GM18502 (cell line): ENCODE results near the gene HAND1.
A peak's percentile ranks its signal among the peaks of the same experiment; 100 is the strongest.

ENCODE experiments used
- ATAC-seq: cut with Tn5 transposase; IDR thresholded peaks from one replicate; pipeline ENCODE4 v1.9.1; 2021; ENCODE audit warnings: mild to moderate bottlenecking; ENCODE audit not compliant: unreplicated experiment, poor library complexity

Gene HAND1

DNA sequence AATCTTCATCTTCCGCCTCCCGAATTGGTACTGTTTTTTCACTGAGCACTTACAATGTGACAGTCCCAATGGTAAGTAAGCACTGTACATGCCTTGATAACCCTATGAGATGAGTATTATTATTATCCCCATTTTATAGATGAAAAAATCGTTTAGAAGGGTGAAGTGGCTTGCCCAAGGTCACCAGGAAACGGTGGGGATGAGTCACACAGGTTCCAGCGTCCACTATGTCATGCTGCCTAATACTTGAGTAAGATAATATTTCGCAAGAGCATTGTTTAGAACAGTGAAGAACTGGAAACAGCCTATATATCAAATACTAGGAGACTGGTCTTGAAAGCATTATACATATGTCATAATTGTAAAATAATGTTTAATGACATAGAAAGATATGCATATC, 12.9 kb downstream of the HAND1 start:
- ATAC-seq, result no peak

- ATAC-seq, result no peak
These were observed 13.6 kb downstream of the HAND1 start for GRCh38 chr5:154464438-154464837.

GRCh38 chr5:154461531-154461930, 16.5 kb downstream of the HAND1 start:
- ATAC-seq, result no peak

GRCh38 chr5:154460172-154460571, 17.9 kb downstream of the HAND1 start:
- ATAC-seq, result no peak

GRCh38 chr5:154459015-154459414, 19.0 kb downstream of the HAND1 start:
- no peak for ATAC-seq

DNA sequence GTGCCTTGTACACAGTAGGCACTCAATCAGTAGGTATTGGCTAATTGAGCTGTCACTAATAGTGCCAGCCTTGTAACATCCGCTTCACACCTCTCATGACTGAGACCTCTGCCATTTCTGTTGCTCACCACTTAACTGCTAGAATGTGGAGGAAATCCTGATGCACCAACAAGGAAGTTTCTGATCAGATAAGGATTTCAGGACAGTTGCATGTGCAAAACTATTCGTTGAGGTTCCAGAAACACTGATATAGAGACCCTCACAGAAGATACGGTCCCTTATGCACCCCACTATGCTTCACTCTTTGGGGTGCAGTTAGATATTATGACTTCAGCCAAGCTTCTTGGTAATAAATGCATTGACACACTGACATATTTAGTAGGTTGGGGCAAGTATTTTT, 21.5 kb downstream of the HAND1 start:
- ATAC-seq, result no peak

DNA sequence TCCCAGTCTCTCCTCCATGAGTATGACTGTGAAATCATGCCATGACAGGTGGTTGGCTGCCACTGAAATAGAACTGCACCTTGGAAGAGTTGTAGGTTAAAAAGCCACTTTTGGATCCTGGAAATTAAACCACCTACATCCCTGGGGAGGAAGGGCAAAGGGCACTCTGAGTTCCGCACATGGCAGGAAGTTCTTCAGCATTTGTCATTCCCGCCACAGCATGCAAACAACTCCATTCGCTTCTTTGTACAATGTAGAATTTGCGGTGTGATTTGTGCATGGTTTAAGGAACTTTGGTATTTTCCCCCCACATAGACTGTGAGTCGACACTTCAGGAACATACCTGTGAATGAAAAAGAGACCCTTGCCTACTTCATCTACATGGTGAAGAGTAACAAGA, 22.4 kb downstream of the HAND1 start:
- ATAC-seq, result no peak

GRCh38 chr5:154451957-154452356, 26.1 kb downstream of the HAND1 start:
- no peak for ATAC-seq

GRCh38 chr5:154449786-154450185, 28.2 kb downstream of the HAND1 start:
- ATAC-seq, result no peak

GRCh38 chr5:154447089-154447725, 30.8 kb downstream of the HAND1 start:
- no peak for ATAC-seq

DNA sequence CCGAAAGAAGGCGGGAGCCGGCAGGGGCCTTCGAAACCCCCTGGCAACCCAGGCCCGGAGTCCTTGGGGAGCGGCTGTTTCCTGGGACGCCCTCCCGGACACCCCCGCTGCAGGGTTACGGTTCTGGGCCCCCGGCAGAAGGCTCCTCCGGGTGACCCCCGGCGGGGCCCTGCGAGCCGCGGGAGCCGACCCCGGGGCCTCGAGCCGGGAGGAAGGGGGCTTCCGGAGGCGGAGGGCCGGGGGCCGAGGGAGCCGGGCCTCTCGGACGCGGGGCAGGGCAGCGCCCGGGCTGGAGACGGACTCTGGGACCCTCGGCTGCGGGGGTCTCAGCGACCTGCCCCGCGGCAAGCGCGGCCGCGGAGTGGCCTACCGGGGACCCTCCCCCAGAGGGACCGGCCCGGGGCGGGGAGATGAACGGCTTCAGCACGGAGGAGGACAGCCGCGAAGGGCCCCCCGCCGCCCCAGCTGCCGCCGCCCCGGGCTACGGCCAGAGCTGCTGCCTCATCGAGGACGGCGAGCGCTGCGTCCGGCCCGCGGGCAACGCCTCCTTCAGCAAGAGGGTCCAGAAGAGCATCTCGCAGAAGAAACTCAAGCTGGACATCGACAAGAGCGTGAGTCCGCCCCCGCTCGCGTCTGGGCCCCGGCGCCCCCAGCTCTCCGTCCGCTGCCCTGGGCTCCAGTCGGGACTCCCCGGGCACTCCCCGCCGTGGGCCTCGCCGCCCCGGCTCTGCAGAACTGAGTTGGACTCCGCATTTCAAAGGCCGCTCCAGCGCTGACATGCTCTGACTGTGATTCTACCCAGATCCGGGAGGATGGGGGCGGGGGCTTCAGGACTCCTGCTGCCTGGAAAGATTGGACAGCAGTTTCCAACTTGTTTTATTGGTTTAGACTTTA, 31.6 kb downstream of the HAND1 start:
- peak; percentile 24 for ATAC-seq

- ATAC-seq, result peak; percentile 93
These were observed 32.4 kb downstream of the HAND1 start, which contains the start of gene SAP30L for GRCh38 chr5:154445422-154446194. SAP30L (plus strand) TSS chr5:154445997; CDS start chr5:154446605, 608 bp downstream.

DNA sequence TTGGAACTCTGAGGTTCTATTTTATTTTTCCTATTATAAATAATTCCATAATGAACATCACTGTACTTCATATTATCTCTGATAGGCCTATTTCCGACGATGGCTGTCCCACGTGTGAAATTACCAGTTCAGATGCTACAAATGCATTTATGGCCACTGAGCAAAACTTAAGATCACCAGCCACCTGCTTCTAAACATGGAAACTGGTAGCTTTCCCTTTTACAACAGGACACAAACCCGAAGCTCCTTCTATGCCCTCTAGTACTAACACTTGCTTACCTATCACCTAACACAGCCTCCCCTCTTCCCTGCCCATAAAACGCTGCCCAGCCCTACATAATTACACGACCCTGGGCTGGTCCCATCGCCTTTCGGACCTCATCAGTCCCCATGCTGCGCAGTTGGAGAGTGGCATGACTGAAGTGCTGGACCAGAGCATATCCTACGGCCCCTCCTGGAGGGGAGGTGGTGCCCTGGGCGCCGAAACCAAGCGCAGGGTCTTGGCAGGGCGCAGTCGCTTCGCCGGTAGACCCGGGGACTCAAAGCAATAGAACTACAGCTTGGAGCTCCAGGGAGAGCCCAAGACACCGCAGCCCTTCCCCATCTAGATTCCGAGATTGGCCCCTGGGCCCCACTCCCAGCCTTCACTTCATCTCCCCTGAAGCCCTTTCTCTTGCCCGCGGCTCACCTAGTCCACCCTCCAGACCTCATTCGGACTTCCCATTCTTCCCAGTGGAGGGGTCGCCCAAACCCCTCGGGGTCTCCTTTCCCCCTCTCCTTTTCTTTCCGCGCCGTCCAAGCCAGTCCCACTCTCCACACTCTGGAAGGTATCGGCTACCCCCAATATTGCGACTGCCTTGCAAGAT, 33.2 kb downstream of the HAND1 start:
- ATAC-seq, result peak; percentile 18

GRCh38 chr5:154442801-154443200, 35.2 kb downstream of the HAND1 start:
- ATAC-seq, result no peak

GRCh38 chr5:154440540-154440939, 37.5 kb downstream of the HAND1 start:
- ATAC-seq, result no peak

DNA sequence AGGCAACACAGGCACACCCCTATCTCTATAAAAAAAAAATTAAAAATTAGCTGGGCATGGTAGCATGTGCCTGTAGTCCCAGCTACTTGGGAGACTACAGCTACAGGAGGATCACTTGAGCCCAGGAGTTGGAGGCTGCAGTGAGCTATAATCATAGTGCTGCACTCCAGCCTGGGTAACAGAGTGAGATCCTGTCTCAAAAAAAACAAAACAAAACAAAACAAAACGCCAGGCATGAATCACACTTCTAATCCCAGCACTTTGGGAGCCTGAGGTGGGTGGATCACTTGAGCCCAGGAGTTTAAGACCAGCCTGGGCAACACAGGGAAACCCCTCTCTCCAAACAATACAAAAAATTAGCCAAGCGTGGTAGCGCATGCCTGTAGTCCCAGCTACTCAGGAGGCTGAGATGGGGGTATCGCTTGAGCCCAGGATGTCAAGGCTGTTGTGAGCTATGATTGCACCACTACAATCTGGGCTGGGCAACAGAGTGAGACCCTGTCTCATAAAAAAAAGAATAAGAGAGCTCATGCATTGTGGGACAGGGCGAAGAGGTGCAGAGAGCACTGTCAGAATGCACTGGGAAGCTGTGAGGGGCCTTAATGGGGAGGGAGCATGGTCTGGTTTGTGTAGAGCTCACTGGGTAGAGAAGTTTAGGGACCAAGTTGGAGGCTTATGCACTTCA, 40.6 kb downstream of the HAND1 start:
- no peak for ATAC-seq

DNA sequence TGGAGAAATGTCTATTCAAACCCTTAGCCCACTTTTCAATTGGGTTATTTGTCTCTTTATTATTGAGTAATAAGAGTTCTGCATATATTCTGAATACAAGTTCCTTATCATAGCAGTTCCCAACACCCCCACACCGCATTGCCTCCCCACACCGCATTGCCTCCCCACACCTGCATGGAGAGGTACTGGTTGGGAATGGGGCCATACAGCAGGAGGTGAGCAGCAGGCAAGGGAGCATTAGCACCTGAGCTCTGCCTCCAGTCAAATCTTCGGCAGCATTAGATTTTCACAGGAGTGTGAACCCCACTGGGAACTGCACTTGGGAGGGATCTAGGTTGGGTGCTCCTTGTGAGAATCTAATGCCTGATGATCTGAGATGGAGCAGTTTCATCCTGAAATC, 42.8 kb downstream of the HAND1 start:
- no peak for ATAC-seq

DNA sequence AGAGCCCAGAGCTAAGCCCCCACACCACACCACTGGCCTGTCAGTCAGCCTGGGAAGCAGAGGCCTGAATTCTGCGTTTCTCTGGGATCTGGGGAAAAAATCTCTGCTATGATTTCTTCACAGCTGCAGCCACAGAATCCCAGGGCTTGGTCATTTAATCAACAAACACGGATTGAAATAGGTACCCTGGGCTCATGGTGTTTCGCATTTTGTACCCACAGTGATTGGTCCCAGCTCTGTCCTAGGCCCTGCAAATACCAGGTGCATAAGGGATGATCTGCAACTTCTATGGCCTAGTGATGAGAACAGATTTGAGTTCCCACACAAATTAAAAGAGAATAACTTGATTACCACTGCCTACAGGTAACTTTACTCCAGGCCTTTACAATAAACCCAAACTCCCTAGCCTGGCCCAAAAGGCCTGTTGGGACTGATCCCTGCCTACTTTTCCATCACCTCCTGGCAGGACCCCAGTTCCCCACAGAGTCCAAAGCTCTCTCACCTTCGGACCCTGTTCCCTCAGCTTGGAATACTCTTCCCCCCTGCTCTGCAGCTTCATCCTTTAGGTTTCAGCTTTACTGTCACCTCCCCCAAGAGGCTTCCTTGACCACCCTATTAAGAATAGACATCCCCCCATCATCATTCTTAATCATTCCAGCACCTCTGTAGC, 46.9 kb downstream of the HAND1 start:
- no peak for ATAC-seq

GRCh38 chr5:154430466-154430865, 47.6 kb downstream of the HAND1 start:
- no peak for ATAC-seq
